HepG2 (cell line): ENCODE data around the gene RAB15. TPM values are rescaled to one million over a fixed set of nuclear protein-coding genes. Genes with fewer than 3 reads are reported as not detected.

Experiments used
- BORCS8-MEF2B ChIP-seq: sonication (generic); formaldehyde crosslinking; IDR thresholded peaks from 2 replicates; pipeline ENCODE4 v1.8.0; 2022; ENCODE audit warnings: mild to moderate bottlenecking, missing genetic modification reagents
- CSRNP1 ChIP-seq: sonication (generic); formaldehyde crosslinking; IDR thresholded peaks from 2 replicates; pipeline ENCODE4 v1.8.1; 2023; ENCODE audit warnings: mild to moderate bottlenecking, missing genetic modification reagents
- FOXJ3 ChIP-seq: sonication (generic); formaldehyde crosslinking; IDR thresholded peaks from 2 replicates; pipeline ENCODE4 v1.4.0; 2020; ENCODE audit warnings: missing genetic modification reagents, mild to moderate bottlenecking, borderline replicate concordance
- HDAC1 ChIP-seq: sonication (generic); formaldehyde crosslinking; IDR thresholded peaks from 2 replicates; pipeline ENCODE4 v1.5.1; 2020; ENCODE audit warnings: mild to moderate bottlenecking, missing genetic modification reagents
- HMGXB4 ChIP-seq, 2 experiments: sonication (generic) in 1 of 2; formaldehyde crosslinking in 1 of 2; IDR thresholded peaks; 2 replicates each; pipeline versions ENCODE4 v1.4.0 to v1.6.1; 2018 to 2020; ENCODE audit warnings: missing genetic modification reagents in 2 of 2, borderline replicate concordance in 1 of 2, low read depth in 1 of 2, mild to moderate bottlenecking in 1 of 2, missing biosample characterization in 1 of 2
- KDM5B ChIP-seq: sonication (generic); formaldehyde crosslinking; IDR thresholded peaks from 2 replicates; pipeline ENCODE4 v1.4.0; 2020; ENCODE audit warnings: missing genetic modification reagents, mild to moderate bottlenecking, borderline replicate concordance
- KLF6 ChIP-seq: IDR thresholded peaks from 2 replicates; pipeline ENCODE4 v1.8.0; 2016; ENCODE audit warnings: missing biosample characterization, missing genetic modification reagents
- MATR3 ChIP-seq: sonication (generic); formaldehyde crosslinking; IDR thresholded peaks from 2 replicates; pipeline ENCODE4 v1.4.0; 2020; ENCODE audit warnings: missing genetic modification reagents
- MTA1 ChIP-seq: sonication (generic); formaldehyde crosslinking; IDR thresholded peaks from 2 replicates; pipeline ENCODE4 v1.4.0; 2020; ENCODE audit warnings: missing genetic modification reagents, mild to moderate bottlenecking, borderline replicate concordance
- NFE2 ChIP-seq: sonication (generic); formaldehyde crosslinking; IDR thresholded peaks from 2 replicates; pipeline ENCODE4 v1.4.0; 2020; ENCODE audit warnings: missing genetic modification reagents
- WIZ ChIP-seq: sonication (generic); formaldehyde crosslinking; IDR thresholded peaks from 2 replicates; pipeline ENCODE4 v1.5.1; 2020; ENCODE audit warnings: mild to moderate bottlenecking, missing genetic modification reagents
- ZBTB7B ChIP-seq: sonication (generic); formaldehyde crosslinking; IDR thresholded peaks from 2 replicates; pipeline ENCODE4 v1.4.0; 2020; ENCODE audit warnings: missing genetic modification reagents
- ZFY ChIP-seq: sonication (generic); formaldehyde crosslinking; IDR thresholded peaks from 2 replicates; pipeline ENCODE4 v1.4.0; 2020; ENCODE audit warnings: missing genetic modification reagents
- ZNF20 ChIP-seq: sonication (generic); formaldehyde crosslinking; IDR thresholded peaks from 2 replicates; pipeline ENCODE4 v1.4.0; 2020; ENCODE audit warnings: mild to moderate bottlenecking, moderate library complexity, missing genetic modification reagents
- ZNF362 ChIP-seq: sonication (generic); formaldehyde crosslinking; IDR thresholded peaks from 2 replicates; pipeline ENCODE4 v1.4.0; 2020; ENCODE audit warnings: missing genetic modification reagents, mild to moderate bottlenecking, borderline replicate concordance
- ZSCAN9 ChIP-seq: IDR thresholded peaks from 2 replicates; pipeline ENCODE4 v1.6.1; 2016; ENCODE audit warnings: borderline replicate concordance
- polyA plus RNA-seq, 8 experiments: library from polyadenylated mRNA; depleted of rRNA in 3 of 8; stranded (reverse) in 7 of 8; unstranded in 1 of 8; fragments of >200 nt; fragmentation: Illumina TruSeq in 4 of 8; extraction: Trizol in 4 of 8; gene quantifications; 2 replicates each; pipeline versions ENCODE4 v1.2.1 to v1.2.3, GENCODE V29; 2011 to 2016; ENCODE audit warnings: low read depth in 4 of 8, missing spikeins in 1 of 8, mixed read lengths in 1 of 8; ENCODE audit not compliant: insufficient read depth in 1 of 8
- total RNA-seq, 5 experiments: library from RNA; depleted of rRNA; stranded (reverse); fragments of >200 nt; fragmentation: Illumina TruSeq; extraction: Trizol; gene quantifications; 2 replicates each; pipeline ENCODE4 v1.2.3, GENCODE V29; 2016; ENCODE audit warnings: low read depth in 1 of 5
- TF ChIP-seq, protein P1 (sequence below): sonication (generic); formaldehyde crosslinking; conservative IDR thresholded peaks from 2 replicates; pipeline ENCODE4 v1.8.0; 2022; ENCODE audit warnings: mild to moderate bottlenecking, moderate library complexity, missing genetic modification reagents
- TF ChIP-seq, protein P2 (sequence below): sonication (generic); formaldehyde crosslinking; IDR thresholded peaks from 2 replicates; pipeline ENCODE4 v1.4.0; 2020; ENCODE audit warnings: missing genetic modification reagents

Gene RAB15
- total and polyA plus RNA-seq, 2 of the 13 experiments (the other 11 are each of a cell fraction or from before 2014, with no cell fraction given), result 7.4 to 18.5 TPM

DNA sequence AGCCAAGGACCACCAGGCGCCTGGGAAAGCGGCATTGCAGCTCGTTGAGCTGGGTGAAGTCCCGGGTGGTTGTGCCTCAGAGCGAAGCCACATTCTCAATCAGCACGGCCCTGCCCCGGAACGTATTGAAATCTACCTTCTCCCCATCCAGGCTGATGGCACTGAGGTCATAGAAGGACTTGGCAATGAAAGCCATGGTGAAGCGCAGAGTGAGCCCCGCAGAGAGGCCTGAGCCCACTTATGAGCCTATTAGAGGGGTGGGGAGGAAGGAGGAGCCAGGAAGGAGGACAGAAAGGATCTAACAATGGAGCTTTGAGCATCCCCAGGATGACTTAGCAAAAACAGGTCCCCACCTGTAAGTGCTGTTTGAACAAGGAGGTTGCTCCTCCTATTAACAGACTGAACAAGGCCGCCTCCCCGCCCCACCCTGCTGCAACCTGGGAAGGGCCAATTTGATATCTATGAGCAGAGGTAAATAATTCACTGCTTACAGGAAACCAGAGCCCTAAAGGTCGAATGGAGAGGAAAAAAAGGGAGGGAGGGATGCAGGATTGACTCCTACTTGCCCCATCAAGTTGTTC, 29.5 kb downstream of the RAB15 start, which contains the start of gene GPX2 (continued):
- TF ChIP-seq CSRNP1 (CRISPR knock-in tag), result no peak
- no peak; the same call in 1 of the 2 replicates for TF ChIP-seq ZNF362 (CRISPR knock-in tag)
- TF ChIP-seq HMGXB4 (CRISPR knock-in tag; IDR thresholded peaks at IDR 0.05; ENCODE audit: borderline replicate concordance in 1 of 2, low read depth in 1 of 2), result 0 out of 4 replicates have a peak, but pooled peaks of 1 of the 2 experiments have one; percentile 18
- TF ChIP-seq WIZ (CRISPR knock-in tag), result no peak
- TF ChIP-seq MTA1 (CRISPR knock-in tag), result no peak
- peak; percentile 40; the same call in 1 of the 2 replicates for TF ChIP-seq KDM5B (CRISPR knock-in tag)
- TF ChIP-seq FOXJ3 (CRISPR knock-in tag), result peak; percentile 51; the same call in 1 of the 2 replicates
- TF ChIP-seq BORCS8-MEF2B (CRISPR knock-in tag), result no peak
- TF ChIP-seq, protein P1, sequence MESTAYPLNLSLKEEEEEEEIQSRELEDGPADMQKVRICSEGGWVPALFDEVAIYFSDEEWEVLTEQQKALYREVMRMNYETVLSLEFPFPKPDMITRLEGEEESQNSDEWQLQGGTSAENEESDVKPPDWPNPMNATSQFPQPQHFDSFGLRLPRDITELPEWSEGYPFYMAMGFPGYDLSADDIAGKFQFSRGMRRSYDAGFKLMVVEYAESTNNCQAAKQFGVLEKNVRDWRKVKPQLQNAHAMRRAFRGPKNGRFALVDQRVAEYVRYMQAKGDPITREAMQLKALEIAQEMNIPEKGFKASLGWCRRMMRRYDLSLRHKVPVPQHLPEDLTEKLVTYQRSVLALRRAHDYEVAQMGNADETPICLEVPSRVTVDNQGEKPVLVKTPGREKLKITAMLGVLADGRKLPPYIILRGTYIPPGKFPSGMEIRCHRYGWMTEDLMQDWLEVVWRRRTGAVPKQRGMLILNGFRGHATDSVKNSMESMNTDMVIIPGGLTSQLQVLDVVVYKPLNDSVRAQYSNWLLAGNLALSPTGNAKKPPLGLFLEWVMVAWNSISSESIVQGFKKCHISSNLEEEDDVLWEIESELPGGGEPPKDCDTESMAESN (CRISPR knock-in tag), result 0 out of 2 replicates have a peak, but pooled peaks have one; percentile 3
- TF ChIP-seq MATR3 (CRISPR knock-in tag), result no peak
- TF ChIP-seq ZFY (CRISPR knock-in tag), result peak; percentile 42; the same call in 1 of the 2 replicates
- peak; percentile 59; the same call in 1 of the 2 replicates for TF ChIP-seq ZBTB7B (CRISPR knock-in tag)
- TF ChIP-seq ZSCAN9 (CRISPR knock-in tag), result peak; percentile 13; the same call in 1 of the 2 replicates
- TF ChIP-seq ZNF20 (CRISPR knock-in tag), result no peak
- peak; percentile 55 for TF ChIP-seq HDAC1 (CRISPR knock-in tag)
- TF ChIP-seq KLF6, result peak; percentile 73; the same call in 1 of the 2 replicates
- TF ChIP-seq NFE2, result peak; percentile 98
- TF ChIP-seq, protein P2, sequence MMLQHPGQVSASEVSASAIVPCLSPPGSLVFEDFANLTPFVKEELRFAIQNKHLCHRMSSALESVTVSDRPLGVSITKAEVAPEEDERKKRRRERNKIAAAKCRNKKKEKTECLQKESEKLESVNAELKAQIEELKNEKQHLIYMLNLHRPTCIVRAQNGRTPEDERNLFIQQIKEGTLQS (CRISPR knock-in tag), result no peak
